ENCODE results near the gene NEB.

The NEB gene

DNA sequence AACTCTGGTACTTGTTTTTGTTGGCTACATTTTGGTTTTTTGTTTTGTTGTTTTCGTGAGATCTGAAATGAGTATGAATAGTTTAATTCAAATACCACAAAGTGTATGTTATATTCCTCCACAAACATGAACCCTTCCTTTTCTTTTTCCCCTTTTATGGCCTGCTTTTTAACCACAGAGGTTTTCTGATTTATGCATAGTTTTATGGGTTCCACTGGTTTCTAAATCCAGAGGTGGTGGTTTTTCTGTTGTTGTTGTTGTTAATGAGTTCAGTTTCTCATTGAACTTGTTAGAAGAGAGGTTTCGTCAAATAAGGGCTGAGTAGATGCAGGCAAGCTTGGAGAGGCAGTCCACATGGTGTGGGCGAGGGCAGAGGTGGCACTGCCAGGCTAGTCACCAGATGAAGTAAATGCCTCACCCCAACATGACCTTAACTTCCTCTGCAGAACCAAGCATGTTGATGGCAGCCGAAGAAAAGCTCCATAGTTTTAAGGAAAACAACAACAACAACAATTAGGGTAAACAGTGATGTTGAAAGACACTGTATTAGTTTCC, 252.0 kb downstream of the NEB start:
- no peak for DNase-seq (ENCODE audit: low read depth, low spot score)

DNA sequence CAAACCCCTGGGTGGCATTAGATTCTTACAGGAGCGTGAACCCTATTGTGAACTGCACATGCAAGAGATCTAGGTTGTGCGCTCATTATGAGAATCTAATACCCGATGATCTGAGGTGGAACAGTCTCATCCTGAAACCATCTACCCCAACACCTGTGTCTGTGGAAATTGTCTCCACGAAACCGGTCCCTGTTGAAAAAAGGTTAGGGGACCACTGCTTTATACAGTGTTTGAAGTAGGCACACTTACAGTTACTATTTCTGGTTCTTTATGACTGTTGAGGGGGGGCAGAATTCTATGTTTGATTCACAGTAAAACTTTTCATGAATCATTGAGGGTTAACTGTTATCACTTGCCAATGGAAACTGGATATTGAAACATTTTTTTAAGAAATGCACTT, 252.5 kb downstream of the NEB start:
- DNase-seq (ENCODE audit: low read depth, low spot score): no peak

DNA sequence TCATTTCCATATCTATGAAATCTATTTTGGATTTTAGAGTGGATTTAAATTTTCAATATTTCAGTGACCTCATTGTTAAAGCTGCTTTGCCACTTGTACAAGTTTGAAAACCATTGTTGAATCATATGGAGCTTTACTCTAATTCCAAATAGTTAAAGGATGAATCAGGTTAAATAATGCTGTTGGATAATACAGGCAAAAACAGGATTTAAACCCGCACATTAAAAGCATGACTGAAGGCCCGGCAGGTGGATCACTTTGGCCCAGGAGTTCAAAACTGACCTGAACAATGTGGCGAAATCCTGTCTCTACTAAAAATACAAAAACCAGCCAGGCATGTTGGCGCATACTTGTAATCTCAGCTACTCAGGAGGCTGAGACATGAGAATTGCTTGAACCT, 256.3 kb downstream of the NEB start:
- no peak for DNase-seq (ENCODE audit: low read depth, low spot score)

DNA sequence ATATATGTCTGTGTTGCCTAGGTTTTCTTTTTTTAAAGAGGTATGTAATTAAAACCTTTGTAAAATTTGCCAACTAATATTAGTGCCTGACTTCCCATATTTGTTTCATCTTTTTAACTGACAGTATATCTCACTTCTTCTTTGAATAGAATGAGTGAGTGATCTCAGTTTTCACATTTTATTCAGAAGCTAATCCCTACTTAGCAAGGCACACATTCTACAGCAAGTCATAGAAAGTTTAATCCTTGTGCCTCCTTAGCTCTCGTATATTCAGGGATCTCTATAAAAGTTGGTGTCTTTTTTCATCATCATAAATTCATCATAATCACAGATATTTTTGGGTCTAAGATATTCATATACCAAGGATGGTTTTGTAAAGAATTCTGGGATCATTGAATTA, 258.0 kb downstream of the NEB start:
- no peak for DNase-seq (ENCODE audit: low read depth, low spot score)

DNA sequence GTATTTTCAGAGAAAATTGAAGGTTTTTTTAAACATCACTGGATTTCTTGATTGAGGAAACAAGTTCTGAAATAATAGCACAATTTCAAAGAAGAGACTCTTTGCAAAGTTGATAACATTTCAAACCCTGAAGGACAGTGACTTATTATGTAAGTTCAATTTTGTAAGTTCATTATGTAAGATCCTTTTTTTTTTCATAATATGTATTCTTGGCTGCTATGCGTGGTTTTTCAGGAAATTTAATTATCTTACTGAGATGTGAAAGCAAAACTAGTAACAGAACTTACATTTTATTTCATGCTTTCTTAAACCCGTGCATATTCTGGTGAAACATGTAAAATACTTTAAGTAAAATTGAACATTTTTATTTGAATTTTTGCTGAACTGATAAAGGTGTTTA, 259.2 kb downstream of the NEB start:
- no peak for DNase-seq (ENCODE audit: low read depth, low spot score)

DNA sequence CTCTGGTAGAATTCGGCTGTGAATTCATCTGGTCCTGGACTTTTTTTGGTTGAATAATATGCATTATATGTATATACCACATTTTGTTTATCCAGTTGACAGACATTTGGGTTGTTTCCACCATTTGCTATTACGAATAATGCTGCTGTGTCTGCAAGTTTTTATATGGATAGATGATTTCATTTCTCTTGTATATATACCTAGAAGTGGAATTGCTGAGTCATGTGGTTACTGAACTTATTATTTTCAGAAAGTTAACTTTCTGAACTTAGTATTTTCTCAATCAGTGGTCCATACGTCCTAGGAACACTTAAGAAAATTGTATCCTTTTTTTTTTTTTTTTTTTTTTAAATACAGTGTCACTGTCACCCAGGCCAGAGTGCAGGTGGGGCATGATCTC, 261.3 kb downstream of the NEB start:
- DNase-seq (ENCODE audit: low read depth, low spot score): no peak

DNA sequence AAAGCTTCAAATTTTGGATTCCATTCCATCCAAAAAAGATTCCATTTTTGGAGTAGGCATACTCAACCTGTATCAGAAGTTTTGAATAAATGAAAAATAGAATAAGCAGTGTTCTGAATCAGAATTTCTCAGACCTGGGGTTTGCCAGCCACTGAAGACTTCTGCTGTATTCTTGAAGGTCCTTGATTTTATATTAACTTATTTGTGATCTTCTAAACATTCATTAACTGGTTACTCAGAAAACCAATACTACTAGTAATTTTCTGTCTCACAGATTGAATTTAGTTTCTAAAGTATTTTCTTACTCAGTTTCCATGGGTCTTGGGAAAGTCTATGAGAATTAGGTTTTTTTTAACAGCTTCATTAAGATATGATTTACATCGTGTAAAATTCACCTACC, 263.7 kb downstream of the NEB start:
- no peak for DNase-seq (ENCODE audit: low read depth, low spot score)

DNA sequence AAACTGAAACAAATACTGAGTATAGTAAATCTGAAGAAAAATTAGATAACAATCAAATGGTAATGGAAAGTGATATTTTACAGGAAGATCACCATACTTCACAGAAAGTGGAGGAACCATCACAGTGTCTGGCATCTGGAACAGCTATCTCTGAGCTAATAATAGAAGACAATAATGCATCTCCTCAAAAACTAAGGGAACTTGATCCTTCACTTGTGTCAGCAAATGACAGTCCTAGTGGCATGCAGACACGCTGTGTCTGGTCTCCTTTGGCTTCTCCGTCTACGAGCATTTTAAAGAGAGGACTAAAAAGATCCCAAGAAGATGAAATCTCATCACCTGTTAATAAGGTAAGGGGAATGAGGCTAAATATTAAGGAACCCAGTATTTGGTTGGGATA, 268.5 kb downstream of the NEB start:
- DNase-seq (ENCODE audit: low read depth, low spot score): no peak

DNA sequence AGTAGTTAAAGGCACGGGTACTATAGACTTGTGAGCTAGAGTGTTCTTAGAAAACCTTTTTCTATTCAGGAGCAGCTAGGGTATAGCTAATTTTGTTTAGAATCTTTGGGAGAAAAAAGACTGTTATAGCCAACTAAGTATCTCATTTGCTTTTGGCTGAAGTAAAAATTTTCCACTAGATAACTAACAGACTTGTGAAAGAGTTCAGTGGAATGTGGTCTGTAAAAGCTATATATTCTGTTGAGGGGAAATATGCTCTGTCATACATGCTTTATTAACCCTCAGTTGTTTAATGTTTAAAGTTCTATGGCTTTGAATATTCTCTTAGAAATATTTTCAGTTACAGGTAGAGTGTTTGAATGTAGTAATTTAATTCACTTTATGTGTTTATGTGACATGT, 274.9 kb downstream of the NEB start:
- DNase-seq (ENCODE audit: low read depth, low spot score): no peak

DNA sequence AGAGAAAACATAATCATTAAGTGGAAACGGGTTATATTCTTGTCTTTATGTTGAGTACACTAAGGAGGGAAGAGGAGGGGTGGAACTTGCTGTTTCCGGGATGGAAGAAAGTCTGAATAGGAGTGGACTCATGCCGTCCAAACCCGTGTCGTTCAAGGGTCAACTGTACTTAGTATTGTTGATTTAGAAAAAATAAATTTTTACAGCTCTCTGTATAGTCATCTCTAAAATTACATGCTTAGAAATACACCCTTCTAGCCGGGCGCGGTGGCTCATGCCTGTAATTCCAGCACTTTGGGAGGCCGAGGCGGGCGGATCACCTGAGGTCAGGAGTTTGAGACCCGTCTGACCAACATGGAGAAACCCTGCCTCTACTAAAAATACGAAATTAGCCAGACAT, 295.1 kb downstream of the NEB start:
- DNase-seq (ENCODE audit: low read depth, low spot score): no peak

DNA sequence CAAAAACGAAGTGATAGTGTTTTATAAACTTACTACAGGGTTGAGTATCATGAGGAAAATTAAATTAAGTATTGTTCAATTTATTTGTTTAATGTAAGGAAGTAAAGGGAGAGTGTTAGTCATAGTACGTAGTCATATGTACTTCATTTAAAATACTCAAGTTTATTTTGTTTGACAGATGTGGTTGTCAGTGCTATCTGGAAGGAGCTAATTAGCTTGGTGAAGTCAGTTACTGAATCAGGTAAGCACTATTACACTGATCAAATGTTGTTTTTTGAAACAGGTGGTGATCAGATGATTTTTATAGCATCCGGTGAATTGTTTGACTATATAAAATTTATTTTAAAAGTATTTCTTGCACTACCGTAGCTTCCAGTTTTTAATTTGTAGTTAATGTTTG, 295.8 kb downstream of the NEB start:
- DNase-seq (ENCODE audit: low read depth, low spot score): no peak

DNA sequence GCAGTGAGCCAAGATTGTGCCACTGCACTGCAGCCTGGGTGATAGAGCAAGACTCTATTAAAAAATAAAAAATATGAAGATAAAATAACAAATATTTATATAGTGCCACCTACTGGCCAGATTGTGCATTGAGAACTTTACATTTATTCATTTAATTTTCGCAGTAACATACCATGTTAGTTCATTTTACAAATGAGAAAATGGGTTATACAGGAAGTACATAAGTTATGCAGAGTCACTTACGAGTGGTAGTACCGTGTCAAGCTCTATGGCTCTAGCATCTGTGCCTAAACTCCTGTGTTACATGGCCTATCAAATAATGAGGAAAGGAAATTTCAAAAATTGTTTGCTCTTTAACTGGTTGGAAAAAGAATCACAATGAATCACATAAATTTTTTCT, 296.6 kb downstream of the NEB start:
- no peak for DNase-seq (ENCODE audit: low read depth, low spot score)

All from activated naive CD8-positive, alpha-beta T cell treated with anti-CD3 and anti-CD28 coated beads, Interleukin-2, amount 50 U/mL, for 16 hours (primary cell).